GM19397 (cell line): Measurements from ENCODE around the gene TBC1D22A.
"Not testable (repeated sequence)": the region's sequence is repeated elsewhere in the genome, so short reads cannot be mapped to it uniquely, and the experiment has no call there.

Experiments
- ATAC-seq: cut with Tn5 transposase; IDR thresholded peaks from one replicate; pipeline ENCODE4 v1.9.1; 2021; ENCODE audit warnings: mild to moderate bottlenecking, moderate library complexity; ENCODE audit not compliant: unreplicated experiment

Gene TBC1D22A

GRCh38 chr22:46773076-46773475, 10.6 kb downstream of the TBC1D22A start:
- no peak for ATAC-seq

GRCh38 chr22:46774253-46774979, 12.0 kb downstream of the TBC1D22A start:
- no peak for ATAC-seq

- no peak for ATAC-seq
Observed at GRCh38 chr22:46774980-46775849, 12.8 kb downstream of the TBC1D22A start.

- no peak for ATAC-seq
Observed at GRCh38 chr22:46775850-46776826, 13.7 kb downstream of the TBC1D22A start.

- ATAC-seq, result no peak
Observed at GRCh38 chr22:46776876-46777608, 14.6 kb downstream of the TBC1D22A start.

- no peak for ATAC-seq
Observed at GRCh38 chr22:46777609-46777970, 15.1 kb downstream of the TBC1D22A start.

- no peak for ATAC-seq
Observed at GRCh38 chr22:46779023-46779422, 16.6 kb downstream of the TBC1D22A start.

- ATAC-seq, result no peak
Observed at GRCh38 chr22:46779651-46780050, 17.2 kb downstream of the TBC1D22A start.

- no peak for ATAC-seq
Observed at GRCh38 chr22:46780453-46780852, 18.0 kb downstream of the TBC1D22A start.

- no peak for ATAC-seq
Observed at GRCh38 chr22:46781291-46781690, 18.8 kb downstream of the TBC1D22A start.

GRCh38 chr22:46782200-46782599, 19.8 kb downstream of the TBC1D22A start:
- not testable (repeated sequence) for ATAC-seq

GRCh38 chr22:46783721-46784120, 21.3 kb downstream of the TBC1D22A start:
- no peak for ATAC-seq

GRCh38 chr22:46788441-46789172, 26.2 kb downstream of the TBC1D22A start:
- ATAC-seq, result no peak

- ATAC-seq, result no peak
Observed at GRCh38 chr22:46789992-46790391, 27.5 kb downstream of the TBC1D22A start.

- no peak for ATAC-seq
Observed at GRCh38 chr22:46791201-46791731, 28.8 kb downstream of the TBC1D22A start.

- no peak for ATAC-seq
Observed at GRCh38 chr22:46792061-46792796, 29.8 kb downstream of the TBC1D22A start.

GRCh38 chr22:46792841-46793261, 30.4 kb downstream of the TBC1D22A start:
- ATAC-seq, result no peak

GRCh38 chr22:46793497-46793896, 31.0 kb downstream of the TBC1D22A start:
- ATAC-seq, result no peak

GRCh38 chr22:46794067-46794466, 31.6 kb downstream of the TBC1D22A start:
- no peak for ATAC-seq
